Esophagus squamous epithelium (tissue), 4 donors: ENCODE measurements around the gene MLH1.

Source experiments
- CTCF ChIP-seq, 6 experiments: fragments of 450-650 bp in 4 of 6; fragments of 200-600 bp in 2 of 6; sonication (generic) in 2 of 6; IDR thresholded peaks; one replicate each; pipeline ENCODE4 v1.5.1; 2016 to 2019; ENCODE audit warnings: antibody characterized with exemption in 6 of 6, mild to moderate bottlenecking in 4 of 6, moderate library complexity in 4 of 6
- POLR2A ChIP-seq, 4 donors: fragments of 450-650 bp; IDR thresholded peaks; one replicate each; pipeline ENCODE4 v1.6.1; 2017; ENCODE audit warnings: antibody characterized with exemption in 4 of 4, mild to moderate bottlenecking in 4 of 4, moderate library complexity in 3 of 4

GRCh38 chr3:36965440-36965839 lies 27.9 kb upstream of the MLH1 start:
- no peak for TF ChIP-seq CTCF (IDR thresholded peaks at IDR 0.05)
- TF ChIP-seq POLR2A (IDR thresholded peaks at IDR 0.05) = no peak
